HuH-7.5 (cell line): ENCODE data around the gene ZDHHC3.
A peak's percentile ranks its signal among the peaks of the same experiment; 100 is the strongest.

ENCODE experiments used
- DNase-seq: peaks from one replicate; pipeline ENCODE4 v3.0.0; 2011; ENCODE audit warnings: low spot score

Gene ZDHHC3

GRCh38 chr3:44976002-44976815 lies at the start of gene ZDHHC3, which contains the start of gene EXOSC7:
Gene ZDHHC3, minus strand, starts transcription at chr3:44976174. Its CDS starts 16,738 bp downstream, at chr3:44959436.
Gene EXOSC7, plus strand, starts transcription at chr3:44976244. Its CDS starts 34 bp downstream, at chr3:44976278.
- DNase-seq: peak; percentile 86

- no peak for DNase-seq
Observed at GRCh38 chr3:45024542-45025255, 48.7 kb upstream of the ZDHHC3 start.

DNA sequence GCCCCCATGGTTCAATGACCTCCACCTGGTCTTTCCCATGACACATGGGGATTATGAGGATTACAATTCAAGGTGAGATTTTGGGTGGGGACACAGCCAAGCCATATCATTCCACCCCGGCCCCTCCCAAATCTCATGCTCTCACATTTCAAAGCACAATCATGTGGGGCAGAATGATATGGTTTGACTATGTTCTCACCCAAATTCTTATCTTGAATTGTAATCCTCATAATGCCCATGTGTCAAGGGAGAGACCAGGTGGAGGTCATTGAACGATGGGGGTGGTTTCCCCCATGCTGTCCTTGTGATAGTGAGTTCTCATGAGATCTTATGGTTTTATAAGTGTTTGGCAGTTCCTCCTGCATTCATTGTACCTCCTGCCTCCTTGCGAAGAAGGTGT lies 47.7 kb upstream of the ZDHHC3 start:
- no peak for DNase-seq

DNA sequence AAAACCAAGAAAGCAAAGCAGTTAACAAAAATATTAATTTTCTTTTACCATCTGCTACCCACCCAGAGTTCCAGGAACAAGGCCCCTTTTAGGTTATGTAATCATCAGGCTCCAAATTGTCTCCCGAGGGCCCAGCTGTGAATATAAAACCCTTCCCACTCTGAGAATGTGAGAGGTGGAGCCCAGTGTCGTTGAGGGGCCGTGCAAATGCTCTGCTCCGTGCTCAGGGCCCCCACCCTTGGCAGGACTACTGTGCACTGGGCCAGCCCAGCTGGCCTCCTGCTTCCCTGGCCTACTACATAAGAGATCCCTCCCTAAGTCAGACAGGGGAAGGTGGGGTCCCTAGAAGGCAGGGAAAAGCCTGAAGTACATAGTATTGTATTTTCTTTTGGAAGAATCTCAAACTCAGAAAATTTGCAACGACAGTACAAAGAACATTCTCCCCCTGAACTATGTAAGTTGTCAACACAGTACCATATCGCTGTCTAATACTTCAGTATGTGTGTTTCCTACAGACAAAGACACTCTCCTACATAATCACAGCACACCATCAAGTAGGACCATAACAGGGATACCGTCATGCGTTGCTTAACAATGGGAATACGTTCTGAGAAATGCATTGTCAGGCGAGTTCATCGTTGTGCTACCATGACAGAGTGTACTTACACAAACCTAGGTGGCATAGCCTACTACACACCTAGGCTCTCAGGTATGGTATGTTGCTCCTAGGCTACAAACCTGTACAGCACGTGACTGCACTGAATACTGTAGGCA lies 45.7 kb upstream of the ZDHHC3 start:
- DNase-seq: no peak

DNA sequence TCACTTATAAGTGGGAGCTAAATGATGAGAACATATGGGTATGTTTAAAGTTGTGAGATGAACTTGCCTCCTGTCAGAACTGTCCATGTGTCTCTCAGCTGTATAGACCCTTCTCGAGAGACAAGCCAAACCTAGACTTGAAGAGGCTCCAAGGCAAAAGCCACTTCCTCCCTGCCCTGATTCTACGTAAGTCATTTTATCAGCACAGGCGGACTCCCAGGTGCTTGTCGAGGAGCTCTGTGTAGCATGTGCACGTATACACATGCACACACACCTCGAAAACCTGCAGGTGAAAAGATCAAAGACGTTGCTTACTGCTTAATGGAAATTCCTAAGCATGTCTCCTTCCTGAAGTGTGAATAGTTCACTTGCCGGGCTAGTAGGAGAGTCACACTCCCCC lies 44.6 kb upstream of the ZDHHC3 start:
- DNase-seq: no peak

- no peak for DNase-seq
Observed at GRCh38 chr3:45017821-45018220, 41.8 kb upstream of the ZDHHC3 start.

- no peak for DNase-seq
Observed at GRCh38 chr3:45016916-45017315, 40.9 kb upstream of the ZDHHC3 start.

DNA sequence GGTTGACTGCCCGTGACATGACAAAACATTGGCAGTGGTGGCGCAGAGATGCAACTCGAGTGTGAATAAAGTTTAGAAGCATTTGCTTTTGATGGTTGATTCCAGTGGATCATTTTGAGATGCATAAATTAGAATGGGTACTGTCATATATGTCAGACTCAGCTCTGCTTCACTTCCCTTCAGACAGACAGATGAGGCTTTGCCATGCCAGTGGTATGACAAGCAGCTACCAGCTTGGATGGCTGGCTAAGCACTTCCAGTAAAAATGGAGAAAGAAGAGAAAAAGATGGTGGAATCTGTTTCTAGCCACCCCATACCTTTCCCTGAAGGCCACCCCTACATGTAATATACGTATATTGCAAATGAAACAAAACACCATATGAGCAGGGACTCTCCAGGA lies 36.6 kb upstream of the ZDHHC3 start:
- no peak for DNase-seq

GRCh38 chr3:45011756-45012508 lies 36.0 kb upstream of the ZDHHC3 start:
- DNase-seq: no peak

DNA sequence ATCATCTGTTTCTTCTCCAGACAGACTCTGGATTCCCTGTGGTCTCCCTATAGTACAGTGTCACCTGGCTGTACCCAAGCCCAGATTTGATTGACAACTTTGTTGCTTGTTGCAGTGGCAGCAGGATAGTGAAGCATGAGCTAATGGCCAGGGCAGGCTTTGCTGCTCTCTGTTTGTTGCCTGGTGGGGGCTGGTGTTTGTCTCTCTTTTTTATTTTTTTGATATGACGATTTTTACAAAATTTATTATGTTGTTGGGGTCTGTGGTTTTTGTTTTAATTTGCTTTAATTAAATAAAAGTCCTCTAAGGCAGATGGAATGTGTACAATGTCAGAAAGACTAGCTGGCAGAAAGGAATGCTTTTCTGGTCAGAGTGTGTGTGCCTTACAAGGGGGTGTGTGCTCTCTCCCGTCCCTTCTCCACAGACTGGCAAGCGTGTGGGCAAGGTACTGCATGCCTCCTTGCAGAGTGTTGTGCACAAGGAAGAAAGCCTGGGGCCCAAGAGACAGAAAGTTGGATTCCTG lies 34.9 kb upstream of the ZDHHC3 start:
- DNase-seq: no peak

- DNase-seq: no peak
Observed at GRCh38 chr3:45009868-45010267, 33.9 kb upstream of the ZDHHC3 start.

DNA sequence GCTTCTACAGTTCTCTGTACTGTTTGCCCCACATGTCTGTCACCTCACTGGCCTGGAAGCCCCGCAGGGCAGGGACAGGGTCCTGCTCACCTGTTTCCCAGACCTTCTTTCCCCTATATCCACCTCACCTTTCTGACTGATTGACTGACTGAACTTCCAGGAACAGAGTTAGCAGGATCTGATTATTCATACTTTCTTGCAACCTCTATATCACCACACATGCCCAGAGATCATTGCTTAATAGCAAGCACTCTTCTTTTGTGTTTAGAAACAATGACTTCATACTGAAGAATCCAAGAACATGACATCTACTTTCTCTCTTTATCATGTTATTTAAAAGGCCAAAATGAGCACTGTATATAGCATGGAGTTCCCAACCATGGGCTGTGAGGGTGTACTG lies 32.1 kb upstream of the ZDHHC3 start:
- DNase-seq: no peak

GRCh38 chr3:45007091-45007490 lies 31.1 kb upstream of the ZDHHC3 start:
- no peak for DNase-seq

GRCh38 chr3:45003859-45004258 lies 27.9 kb upstream of the ZDHHC3 start:
- no peak for DNase-seq

DNA sequence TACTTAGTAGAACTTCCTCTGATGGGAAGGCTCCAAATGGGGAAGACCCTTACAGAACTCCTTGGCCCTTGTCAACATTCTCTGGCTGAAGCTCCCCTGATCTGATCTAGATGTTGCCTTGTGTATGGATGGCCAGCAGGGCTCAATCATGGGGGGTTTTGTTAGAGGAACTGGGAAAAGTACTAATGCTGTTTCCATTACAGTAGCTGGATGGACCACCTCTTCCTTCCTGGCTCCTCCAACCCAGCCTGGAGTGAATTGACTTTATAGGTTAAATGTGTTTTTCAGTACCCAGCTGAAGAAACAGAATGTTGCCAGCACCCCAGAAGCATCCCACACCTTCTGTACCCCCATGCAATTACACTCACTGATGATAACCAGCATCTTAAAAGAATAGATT lies 27.4 kb upstream of the ZDHHC3 start:
- DNase-seq: no peak

DNA sequence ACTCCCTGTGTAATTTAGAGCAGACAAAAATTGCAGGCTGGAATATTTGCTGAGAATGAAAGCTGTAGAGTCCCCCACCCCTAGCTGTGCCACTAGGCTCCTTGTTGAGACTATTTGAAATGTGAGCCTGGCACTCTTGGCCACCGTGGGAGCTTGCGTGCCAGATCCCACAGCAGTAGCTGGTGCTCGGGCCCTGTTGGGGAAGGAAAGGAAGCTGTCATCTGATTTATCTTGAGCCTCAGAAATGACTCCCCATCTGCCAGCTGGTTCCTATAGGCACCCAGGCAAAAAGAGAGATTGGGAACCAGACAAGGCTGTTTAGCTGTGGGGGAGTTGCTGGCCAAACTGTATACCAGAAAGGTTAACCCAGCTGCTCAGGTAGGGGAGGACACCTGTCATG lies 26.7 kb upstream of the ZDHHC3 start:
- no peak for DNase-seq

GRCh38 chr3:45002139-45002660 lies 26.2 kb upstream of the ZDHHC3 start:
- DNase-seq: no peak

DNA sequence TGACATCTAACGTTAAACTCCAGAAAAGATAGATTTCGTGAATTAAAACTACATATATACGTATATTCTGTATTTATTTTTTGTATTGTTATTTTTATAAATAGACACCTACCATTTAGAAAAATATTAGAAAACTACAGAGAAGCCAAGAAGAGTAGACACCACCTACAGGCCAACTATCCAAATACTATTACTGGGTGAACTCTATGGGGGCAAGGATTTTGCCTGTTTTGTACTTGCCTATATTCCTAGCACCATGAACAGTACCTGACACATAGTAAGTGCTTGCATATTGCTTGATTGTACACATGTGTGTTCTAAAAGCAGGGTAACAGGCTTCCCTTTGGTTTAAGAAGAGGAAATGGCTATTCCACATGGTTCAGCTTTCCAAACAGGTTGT lies 25.8 kb upstream of the ZDHHC3 start:
- DNase-seq: no peak

- no peak for DNase-seq
Observed at GRCh38 chr3:45000823-45001222, 24.8 kb upstream of the ZDHHC3 start.

DNA sequence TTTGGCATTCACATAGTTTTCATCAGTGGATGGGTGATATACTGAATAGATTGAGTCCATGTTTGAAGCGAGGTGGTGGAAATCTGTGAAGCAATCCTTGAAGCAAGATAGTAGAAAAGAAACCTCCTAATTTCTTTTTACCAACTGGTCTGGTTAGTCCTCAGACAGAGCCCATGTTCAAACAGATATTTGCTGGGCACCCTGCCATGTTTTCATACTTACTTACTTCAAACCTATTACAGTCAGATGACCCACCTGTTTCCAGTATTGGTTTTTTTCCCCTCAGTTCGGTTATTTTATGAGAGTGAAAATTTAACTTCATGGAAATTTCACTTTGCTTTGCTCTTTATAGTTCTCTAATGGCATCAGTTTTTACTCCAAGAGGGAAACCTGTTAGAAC lies 23.8 kb upstream of the ZDHHC3 start:
- no peak for DNase-seq

DNA sequence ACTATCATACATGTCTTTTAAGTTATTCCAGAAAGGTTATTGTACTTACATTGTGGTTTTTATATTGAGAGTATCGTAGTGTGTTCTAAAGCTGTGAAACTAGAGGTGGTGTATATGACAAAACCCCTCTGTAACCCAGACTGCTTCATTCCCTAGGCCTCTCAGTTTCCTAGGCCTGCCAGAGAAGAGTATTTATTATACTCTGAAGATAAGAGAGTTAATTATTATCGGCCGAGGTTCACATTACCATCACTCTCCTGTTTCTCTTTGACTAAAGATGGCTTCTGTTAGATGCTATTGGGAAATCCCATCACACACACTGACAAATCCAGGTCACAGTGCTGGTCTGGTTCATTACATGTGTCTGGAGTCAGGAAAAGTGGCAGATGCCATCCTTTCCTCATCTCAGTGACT lies 20.6 kb upstream of the ZDHHC3 start:
- peak; percentile 68 for DNase-seq
